HTR-8/SVneo (cell line): Measurements from ENCODE around the gene AFAP1L2.

Experiments
- DNase-seq: peaks from one replicate; pipeline ENCODE4 v3.0.0; 2011; ENCODE audit warnings: low spot score, mixed read lengths; ENCODE audit not compliant: insufficient read length
- FAIRE-seq: peaks from 2 replicates; lab custom pipeline; 2011; peaks lifted over from hg19 to GRCh38; lab: Jason Lieb, UNC

The AFAP1L2 gene

DNA sequence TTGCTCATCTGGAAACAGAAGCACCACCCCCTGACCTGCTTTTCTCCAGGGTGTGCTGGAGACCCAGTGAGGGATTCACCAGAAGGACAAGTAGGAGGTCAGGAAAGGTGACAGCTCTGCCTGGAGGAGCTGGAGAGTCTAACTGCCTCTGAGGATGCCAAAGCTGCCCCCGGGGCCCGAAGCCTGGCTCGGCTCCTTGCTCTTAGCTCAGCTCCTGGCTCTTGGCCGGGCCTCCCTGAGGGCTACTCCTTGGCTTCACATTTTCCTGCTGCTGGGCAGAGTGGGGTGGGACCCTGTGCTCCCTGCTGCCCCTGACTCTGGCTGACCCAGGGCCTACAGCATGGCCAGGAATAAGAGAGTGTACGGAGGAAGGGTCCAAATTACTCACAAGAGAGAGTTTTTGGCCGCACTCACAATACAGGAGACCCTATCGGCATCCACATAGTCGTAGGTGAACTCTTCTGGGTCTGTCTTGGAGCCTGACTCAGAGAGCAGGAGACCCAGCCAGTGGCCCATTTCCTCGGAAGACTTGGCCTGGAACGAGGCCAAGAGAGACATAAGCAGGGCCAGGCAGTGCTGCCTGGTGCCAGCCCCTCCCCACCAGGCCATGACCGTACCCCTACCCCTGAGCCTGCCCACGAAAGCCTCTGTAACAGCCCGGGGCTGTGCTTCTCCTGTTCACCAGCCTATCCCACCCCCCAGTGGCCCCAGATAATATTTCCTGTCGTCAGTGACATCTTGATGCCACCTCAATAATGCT, 102.2 kb downstream of the AFAP1L2 start:
- FAIRE-seq, result no peak

DNA sequence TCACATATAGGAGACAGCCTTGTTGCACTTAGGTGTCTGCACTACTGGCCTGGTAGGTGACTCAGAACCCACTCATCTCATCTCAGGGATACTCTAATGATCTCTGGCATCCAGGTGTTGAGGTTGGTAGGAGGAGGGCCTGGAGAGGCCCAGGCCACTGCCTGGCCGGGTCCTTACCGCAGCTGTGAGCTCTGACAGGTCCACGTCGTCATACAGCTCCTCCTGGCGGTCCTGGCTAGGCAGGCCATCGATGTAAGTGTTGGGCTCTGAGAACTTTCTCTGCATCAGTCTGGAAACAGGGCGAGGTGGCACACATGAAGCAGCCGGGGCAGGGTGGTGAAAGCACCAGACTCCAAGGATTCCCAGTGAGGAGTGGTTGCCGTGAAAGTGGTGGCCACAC, 103.1 kb downstream of the AFAP1L2 start:
- no peak for FAIRE-seq
- DNase-seq, result no peak

More for the DNA sequence above, 102.2 kb downstream of the AFAP1L2 start:
- DNase-seq, result no peak

DNA sequence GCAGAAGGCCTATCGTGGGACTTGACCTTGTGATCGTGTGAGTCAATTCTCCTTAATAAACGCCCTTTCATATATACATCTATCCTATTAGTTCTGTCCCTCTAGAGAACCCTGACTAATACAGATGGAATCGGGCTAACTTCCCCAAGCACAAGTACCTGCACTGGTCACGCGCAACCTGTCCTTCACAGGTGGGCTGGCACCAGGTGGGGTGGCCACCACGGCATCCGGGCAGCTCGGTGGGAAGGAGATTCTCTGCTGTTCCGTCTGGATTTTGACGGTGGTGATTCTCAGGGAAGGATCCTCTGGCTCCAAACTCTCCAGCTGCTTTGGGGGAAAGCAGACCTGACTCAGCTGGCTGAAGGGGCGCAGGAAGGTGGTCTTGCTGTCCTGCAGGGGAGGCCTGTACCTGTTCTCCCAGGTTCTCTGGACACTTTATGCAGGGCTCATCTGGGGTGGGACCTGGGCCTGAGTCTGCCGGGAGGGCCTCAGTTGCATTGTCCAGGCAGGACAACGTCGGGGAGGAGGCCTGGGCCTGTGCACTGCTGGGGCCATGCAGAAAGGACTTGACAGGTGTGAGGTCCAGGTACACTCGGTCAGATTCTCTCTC, 104.2 kb downstream of the AFAP1L2 start:
- FAIRE-seq, result no peak
- no peak for DNase-seq

DNA sequence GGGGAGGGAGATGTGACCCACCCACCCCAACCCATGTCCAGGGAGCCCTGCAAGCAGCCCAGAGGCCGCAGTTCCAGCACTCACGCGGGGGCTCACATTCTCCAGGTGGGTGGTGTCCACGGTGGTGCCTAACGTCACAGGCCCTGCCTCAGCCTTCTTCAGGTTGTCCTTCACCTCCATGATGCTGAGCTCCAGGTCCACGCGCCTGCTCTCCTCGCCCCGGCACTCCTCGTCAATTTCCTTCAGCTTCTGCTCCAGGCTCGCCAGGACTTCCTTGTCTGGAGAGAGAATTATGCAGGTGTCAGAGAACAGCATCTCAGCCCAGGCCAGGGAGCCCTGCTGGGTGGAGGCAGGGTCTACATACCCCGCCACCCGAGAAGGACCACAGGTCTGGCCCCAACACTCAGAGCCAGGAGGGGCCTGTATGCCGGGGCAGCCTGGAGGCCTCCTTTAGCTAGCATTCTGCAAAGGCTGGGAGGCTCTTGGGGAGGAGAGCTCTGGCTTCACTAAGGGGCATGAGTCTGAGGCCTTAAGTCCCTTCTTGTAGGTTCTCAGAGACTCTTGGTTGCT, 107.1 kb downstream of the AFAP1L2 start:
- FAIRE-seq (no peak), DNase-seq (no peak)

DNA sequence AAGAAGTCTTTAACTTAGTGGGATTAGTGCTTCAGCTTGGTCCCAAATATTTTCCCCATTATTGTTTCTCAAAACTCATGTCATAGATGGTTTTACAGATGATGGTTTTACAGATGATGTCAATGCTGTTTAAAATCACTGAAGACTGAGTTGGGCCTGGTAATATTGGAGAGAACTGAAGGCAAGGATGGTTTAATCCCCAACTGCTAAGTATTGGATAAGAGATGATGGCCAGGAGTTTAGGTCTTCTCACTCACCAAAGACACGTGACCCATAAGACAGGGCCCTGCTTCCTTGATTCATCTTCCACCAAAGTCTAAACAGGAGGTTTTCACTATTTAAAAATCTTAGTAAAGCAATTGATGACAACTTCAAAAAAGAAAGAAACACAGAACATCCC, 108.9 kb downstream of the AFAP1L2 start:
- no peak for DNase-seq
- FAIRE-seq, result no peak

DNA sequence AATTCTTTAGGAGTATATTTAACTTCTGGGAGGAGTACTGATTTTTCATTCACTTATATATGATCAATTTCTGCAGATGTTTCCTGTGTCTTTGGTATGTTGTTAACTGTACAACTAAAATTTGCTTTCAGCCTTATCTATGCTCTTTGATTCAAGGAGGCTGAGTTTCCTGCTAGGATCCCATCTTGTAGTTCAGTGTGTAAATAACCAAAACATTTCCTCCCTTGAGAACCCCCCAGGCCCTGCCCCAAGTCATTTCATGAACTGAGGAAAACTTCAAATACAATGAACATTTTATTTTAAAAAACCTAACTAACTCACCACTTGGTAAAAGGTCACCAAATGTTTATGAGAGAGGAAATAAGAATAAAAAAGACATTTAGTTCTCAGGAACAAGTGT, 109.8 kb downstream of the AFAP1L2 start:
- DNase-seq (no peak), FAIRE-seq (no peak)

DNA sequence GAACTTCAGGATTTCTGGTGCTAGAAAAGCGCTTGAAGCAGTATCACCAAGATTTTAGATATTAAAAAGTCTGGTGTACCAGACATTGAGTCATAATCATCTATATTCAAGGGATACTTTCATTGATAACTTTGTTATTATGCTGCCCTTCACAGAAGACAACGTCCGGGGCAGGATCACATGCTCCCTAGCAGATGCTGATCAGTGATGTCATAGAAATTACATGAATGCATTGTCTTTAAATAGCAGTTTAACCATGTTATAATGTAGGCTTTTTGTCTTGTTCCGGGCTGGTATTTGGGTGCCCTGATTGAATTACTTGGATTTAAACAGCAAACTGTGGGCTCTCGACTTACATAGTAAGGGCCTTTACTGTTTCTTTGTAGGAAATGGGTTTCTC, 111.2 kb downstream of the AFAP1L2 start:
- DNase-seq (no peak), FAIRE-seq (no peak)

DNA sequence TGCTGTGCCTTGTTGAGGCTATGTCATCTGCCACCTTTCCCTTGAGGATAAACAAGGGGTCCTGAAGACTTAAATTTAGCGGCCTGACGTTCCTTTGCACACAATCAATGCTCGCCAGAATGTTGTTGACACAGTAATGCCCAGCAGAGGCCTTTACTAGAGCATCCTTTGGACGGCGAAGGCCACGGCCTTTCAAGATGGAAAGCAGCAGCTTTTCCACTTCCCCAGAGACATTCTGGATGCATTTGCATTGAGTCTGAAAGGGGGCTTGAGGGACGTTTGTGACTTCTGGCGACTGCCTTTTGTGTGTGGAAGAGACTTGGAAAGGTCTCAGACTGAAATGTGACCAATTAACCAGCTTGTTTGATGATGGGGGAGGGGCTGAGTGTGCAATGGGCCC, 112.8 kb downstream of the AFAP1L2 start:
- DNase-seq (no peak), FAIRE-seq (no peak)

DNA sequence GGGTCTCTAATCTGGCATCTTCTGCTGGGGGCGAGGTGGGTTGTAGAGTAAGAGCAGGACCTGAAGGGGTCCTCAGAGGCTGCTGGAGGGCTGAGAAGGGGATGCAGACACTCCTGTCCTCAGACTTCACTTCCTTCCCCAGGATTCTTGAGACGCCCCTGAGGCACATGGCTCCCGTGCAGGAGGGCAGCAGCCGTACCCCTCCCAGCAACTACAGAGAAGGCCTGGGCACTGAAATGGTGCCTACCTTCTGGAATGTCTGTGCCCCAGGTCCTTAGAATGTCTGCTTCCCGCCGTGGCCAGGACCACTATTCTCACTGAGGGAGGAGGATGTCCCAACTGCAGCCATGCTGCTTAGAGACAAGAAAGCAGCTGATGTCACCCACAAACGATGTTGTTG, 113.2 kb downstream of the AFAP1L2 start:
- DNase-seq, result no peak
- FAIRE-seq, result no peak

DNA sequence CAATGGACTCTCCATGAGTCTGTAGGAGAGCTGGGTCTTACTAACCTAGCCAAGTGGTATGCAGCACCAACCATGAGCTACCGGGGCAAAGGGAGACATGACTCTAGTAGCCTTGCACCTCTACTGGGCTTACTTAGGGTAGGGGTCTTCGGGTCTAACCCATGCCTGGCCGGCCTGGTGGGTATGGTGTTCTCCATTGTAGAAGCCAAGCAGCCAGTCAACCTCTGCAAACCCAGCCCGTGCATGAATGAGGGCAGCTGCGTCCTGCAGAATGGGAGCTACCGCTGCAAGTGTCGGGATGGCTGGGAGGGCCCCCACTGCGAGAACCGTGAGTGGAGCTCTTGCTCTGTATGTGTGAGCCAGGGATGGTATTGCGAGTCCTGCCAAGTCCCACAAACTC, 114.3 kb downstream of the AFAP1L2 start:
- FAIRE-seq (no peak), DNase-seq (no peak)

DNA sequence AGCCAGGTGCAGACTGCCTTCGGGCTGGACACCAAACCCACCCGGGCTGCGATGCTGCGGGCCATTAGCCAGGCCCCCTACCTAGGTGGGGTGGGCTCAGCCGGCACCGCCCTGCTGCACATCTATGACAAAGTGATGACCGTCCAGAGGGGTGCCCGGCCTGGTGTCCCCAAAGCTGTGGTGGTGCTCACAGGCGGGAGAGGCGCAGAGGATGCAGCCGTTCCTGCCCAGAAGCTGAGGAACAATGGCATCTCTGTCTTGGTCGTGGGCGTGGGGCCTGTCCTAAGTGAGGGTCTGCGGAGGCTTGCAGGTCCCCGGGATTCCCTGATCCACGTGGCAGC, 115.2 kb downstream of the AFAP1L2 start:
- DNase-seq (no peak), FAIRE-seq (no peak)

DNA sequence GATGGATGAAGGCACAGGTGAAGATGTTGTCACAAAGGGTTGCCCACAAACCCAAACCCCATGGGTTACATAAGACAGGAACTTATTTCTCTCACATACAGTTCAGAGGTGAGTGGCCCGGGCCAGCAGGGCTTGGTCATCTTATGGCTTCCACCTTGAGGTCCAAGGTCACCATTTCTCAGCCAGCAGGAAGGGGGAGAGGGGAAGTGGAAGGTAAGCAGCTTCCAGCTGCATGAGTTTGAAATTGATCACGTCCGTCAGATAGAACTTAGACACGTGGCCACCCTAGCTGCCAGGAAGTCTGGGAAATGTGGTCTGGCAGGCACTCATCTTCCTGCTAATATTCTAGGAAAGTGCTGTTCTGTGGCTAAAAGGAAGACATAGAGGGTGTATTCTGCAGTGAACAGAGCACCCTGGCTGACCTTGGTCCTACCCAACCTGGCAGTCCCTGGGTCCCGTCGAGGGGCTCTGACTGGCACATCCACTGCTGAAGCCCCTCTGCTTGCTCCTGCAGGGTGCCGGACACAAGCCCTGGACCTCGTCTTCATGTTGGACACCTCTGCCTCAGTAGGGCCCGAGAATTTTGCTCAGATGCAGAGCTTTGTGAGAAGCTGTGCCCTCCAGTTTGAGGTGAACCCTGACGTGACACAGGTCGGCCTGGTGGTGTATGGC, 115.7 kb downstream of the AFAP1L2 start:
- no peak for FAIRE-seq

DNA sequence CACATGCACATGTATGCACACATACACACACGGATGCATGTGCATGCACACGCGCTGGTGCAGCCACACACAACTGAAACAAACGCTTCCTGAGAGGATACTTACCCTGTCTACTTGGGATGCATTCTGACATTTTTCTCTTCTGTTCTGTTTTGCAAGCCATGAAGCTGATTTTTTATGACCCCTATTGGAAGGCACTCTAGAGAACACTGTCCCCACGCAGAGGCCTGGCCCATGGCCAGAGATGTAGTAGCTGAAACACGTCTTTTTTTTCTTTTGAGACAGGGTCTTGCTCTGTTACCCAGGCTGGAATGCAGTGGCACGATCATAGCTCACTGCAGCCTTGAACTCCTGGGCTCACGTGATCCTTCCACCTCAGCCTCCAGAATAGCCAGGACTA, 117.4 kb downstream of the AFAP1L2 start:
- FAIRE-seq, result no peak
- no peak for DNase-seq

More for the DNA sequence above, 115.7 kb downstream of the AFAP1L2 start:
- DNase-seq, result no peak

DNA sequence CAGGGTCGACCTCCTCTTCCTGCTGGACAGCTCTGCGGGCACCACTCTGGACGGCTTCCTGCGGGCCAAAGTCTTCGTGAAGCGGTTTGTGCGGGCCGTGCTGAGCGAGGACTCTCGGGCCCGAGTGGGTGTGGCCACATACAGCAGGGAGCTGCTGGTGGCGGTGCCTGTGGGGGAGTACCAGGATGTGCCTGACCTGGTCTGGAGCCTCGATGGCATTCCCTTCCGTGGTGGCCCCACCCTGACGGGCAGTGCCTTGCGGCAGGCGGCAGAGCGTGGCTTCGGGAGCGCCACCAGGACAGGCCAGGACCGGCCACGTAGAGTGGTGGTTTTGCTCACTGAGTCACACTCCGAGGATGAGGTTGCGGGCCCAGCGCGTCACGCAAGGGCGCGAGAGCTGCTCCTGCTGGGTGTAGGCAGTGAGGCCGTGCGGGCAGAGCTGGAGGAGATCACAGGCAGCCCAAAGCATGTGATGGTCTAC, 118.3 kb downstream of the AFAP1L2 start:
- no peak for DNase-seq
- no peak for FAIRE-seq

DNA sequence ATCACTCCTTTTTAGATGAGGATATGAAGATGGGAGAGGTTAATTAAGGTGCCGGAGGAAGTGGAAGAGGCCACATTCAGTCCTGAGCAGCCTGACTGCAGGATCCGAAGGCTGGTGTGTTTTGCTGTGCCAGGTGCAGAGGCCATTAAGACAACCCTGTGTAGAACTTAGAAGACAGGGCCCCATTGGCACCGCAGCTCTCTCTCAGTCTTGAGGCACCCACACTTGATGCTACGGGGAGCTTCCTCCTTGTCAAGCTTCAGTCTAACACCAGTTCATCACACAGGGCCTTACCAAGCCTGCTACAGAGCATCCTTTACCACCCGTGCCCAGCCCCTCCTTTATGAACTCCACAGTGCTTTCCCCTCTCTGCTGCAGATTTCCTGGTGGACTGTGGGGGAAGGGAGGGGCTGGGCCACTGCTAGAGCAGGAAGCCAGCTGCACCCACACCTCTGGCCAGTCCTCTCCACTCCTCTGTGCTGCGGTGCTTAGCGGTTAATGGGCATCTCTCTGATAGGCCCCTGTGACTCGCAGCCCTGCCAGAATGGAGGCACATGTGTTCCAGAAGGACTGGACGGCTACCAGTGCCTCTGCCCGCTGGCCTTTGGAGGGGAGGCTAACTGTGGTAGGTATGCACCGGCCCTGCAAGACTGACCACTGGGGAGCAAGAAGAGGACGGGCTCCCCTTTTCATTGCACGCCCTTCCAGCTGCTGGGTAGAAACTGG, 119.8 kb downstream of the AFAP1L2 start:
- no peak for DNase-seq
- FAIRE-seq, result no peak

DNA sequence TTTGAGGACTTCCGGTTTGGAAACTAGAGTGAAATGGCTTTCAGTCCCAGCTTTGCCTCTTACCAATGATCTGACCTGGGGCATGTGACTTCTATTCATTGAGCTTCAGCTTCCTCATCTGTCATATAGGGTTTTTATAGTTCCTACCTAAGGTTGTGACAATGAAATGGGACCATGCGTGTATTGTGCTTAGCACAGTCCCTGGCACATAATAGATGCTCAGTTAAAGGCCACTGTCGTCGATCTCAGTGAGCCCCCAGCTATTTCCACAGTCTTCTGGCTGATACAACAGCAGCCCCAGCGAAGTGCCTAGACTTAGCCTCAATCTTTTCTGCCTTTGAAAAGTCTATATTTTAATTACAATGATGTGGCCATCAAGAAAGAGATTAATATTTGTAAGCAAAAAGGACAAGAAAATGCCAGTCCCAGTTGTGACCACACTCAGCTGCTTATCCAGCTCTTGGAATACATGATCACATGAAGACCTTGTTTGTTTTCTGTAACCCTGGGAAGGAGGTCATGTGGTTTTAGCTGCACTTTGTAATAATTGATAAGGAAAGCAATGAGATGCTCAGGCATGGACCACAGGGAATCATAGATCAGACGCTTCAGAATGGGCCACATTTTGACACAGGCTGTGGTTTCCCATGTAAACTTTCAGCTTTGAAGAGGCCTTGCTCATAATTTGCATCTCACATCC, 120.6 kb downstream of the AFAP1L2 start:
- DNase-seq (no peak), FAIRE-seq (no peak)

DNA sequence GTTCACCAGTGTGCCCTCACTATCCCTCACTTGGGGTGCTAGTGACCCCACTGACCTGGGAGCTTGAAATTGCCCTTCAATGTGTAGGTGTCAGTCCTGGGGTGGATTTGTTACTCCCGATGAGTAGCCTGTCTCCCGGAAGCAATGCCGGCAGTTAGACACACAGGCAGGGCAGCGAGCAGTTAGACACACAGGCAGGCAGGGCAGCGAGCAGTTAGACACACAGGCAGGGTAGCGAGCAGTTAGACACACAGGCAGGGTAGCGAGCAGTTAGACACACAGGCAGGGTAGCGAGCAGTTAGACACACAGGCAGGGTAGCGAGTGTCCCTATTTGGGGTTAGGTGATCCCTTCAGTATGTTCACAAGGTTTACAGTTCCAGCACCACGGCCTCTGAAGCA, 121.2 kb downstream of the AFAP1L2 start:
- FAIRE-seq (no peak), DNase-seq (no peak)

DNA sequence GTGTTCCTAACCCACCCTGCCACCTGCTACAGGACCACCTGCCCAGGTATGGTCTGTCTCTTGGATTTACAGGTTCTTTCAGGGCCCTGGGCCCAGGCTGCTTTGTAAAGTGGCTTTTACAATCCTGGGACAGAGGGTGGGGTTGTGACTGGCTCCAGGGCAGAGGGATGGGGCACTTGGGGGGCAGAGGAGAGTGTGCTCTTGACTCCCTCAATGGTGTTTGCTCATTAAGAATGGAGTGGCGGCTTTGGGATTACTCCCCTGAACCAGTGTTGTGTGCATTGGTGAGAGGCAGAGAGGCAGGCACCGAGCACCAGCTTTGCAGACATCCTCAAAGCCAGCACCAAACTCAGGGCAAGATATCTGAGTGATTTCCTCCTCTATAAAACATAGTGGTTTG, 121.8 kb downstream of the AFAP1L2 start:
- FAIRE-seq, result no peak
- DNase-seq, result no peak

DNA sequence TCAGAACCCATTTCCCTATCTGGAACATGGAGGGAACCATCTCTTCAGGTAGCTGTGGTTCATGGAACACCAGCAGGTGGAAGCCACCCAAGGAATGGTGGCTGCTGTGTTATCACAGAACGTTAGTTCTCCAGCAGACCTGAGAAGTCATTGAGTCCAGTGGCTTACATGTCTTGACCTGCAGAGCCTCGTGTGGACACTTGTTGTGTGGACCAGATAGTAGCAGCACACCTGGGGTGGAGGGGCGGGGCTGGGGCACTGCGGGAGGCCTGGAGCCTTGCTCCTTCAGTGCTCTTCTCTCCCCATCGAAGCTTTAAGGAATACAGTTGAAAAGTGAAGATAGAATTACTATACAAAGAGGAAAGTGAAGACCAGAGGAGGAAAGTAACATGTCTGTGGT, 122.8 kb downstream of the AFAP1L2 start:
- DNase-seq, result no peak
- no peak for FAIRE-seq

DNA sequence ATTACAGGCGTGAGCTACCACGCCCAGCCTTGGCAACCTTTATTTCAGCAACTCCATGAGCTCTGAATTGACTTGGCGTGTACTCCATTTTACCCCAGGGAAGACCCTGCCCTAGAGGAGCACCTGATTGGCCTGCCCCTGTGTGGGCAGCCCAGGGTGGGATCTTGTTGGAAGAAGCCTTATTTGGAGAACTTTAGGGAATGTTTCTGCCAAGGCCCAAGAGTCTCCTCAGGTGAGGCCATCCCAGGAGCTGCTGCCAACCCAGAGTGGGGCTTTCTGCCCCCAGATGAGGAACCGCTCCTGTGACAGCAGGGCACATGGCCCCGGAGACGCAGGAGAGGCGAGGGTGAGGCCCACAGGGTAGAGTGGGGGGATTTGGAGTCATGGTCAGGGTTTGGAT, 123.3 kb downstream of the AFAP1L2 start:
- FAIRE-seq (no peak), DNase-seq (no peak)
